Ovary (tissue), 9 donors: ENCODE results near the gene KCNAB2. TPM values are rescaled to one million over a fixed set of nuclear protein-coding genes. Genes with fewer than 3 reads are reported as not detected.

Experiments used
- DNase-seq, 5 donors: peaks; one replicate each; pipeline ENCODE4 v3.0.0-alpha.2; 2019 to 2020
- H3K27ac ChIP-seq, 2 donors: fragments of 200-600 bp; one replicate each; pipeline versions ENCODE4 v1.5.1 to v1.8.0; 2019 to 2022
- H3K27me3 ChIP-seq: fragments of 200-600 bp; one replicate; pipeline ENCODE4 v1.8.0; 2022
- H3K36me3 ChIP-seq: fragments of 200-600 bp; sonication (generic); one replicate; pipeline ENCODE4 v1.5.1; 2019
- H3K4me1 ChIP-seq: one replicate; pipeline ENCODE4 v1.8.1; 2013; ENCODE audit warnings: mild to moderate bottlenecking, moderate library complexity; ENCODE audit not compliant: insufficient read depth
- H3K4me3 ChIP-seq: fragments of 200-600 bp; sonication (generic); one replicate; pipeline ENCODE4 v1.5.1; 2017
- H3K9me3 ChIP-seq, 2 donors: fragments of 200-600 bp in 1 of 2; sonication (generic) in 1 of 2; one replicate each; pipeline versions ENCODE4 v1.5.1 to v1.8.1; 2013 to 2019; ENCODE audit warnings: mild to moderate bottlenecking in 1 of 2, moderate library complexity in 1 of 2
- CTCF ChIP-seq, 3 donors: fragments of 450-650 bp in 2 of 3; fragments of 200-600 bp in 1 of 3; IDR thresholded peaks; one replicate each; pipeline versions ENCODE4 v1.5.1 to v1.8.0; 2016 to 2022; ENCODE audit warnings: antibody characterized with exemption in 3 of 3, mild to moderate bottlenecking in 1 of 3
- EP300 ChIP-seq: sonication (generic); formaldehyde crosslinking; IDR thresholded peaks from one replicate; pipeline ENCODE4 v1.6.1; 2017; ENCODE audit warnings: antibody characterized with exemption
- POLR2A ChIP-seq: fragments of 450-650 bp; IDR thresholded peaks from one replicate; pipeline ENCODE4 v1.6.1; 2017; ENCODE audit warnings: antibody characterized with exemption, mild to moderate bottlenecking, moderate library complexity
- WGBS, 3 donors: extraction: QIAGEN DNeasy Blood & Tissue Kit in 1 of 3; methylation state at CpG; one replicate each; pipeline versions ENCODE4 v1.1.5 to v1.1.7; 2013 to 2017; 5-methylcytosine and 5-hydroxymethylcytosine counted together
- intact Hi-C, 4 donors: fragments of 100-400 bp; cut with DNase I; formaldehyde crosslinking; loops; one replicate each; pipeline versions ENCODE4 v1.11.0 to v1.15.1; 2022 to 2023
- polyA plus RNA-seq, 2 donors: library from polyadenylated mRNA; stranded (reverse); fragments of 200-250 nt in 1 of 2; fragments of 350-450 nt in 1 of 2; fragmentation: Illumina TruSeq in 1 of 2; extraction: RNeasy Lipid Tissue Mini Kit (QIAGEN cat#74804) in 1 of 2; gene quantifications; one replicate each; pipeline ENCODE4 v1.2.3, GENCODE V29; 2013 to 2014
- total RNA-seq, 7 donors: library from RNA; depleted of rRNA in 2 of 7; stranded (reverse); fragments of >200 nt in 2 of 7; fragmentation: NEBNext Ultra II Directional in 3 of 7; extraction: Animal tissue kit (Norgen Biotek cat#: 25700) in 3 of 7; gene quantifications; one replicate each; pipeline versions ENCODE4 v1.1.0 to v1.2.4, GENCODE V29; 2016 to 2023
- donor health status: DM: no; HTN: no; CAD: no; lungs with moderate emphysema.
- donor health status: DM: no; HTN: no; CAD: no.
- donor health status: Bipolar disorder and iron deficiency.
- donor health status: DM: yes; HTN: yes; CAD: no.
- donor health status: DM: no; HTN: no; CAD: no.
- donor health status: DM: yes; HTN: yes; CAD: no.

The KCNAB2 gene
- total and polyA plus RNA-seq, 9 donors: 2.9 to 18.3 (median 7.1) TPM

- 92 to 94% (median 93%) methylated on average over 26 to 28 of the region's 28 CpGs for WGBS, 3 donors
- H3K4me1 ChIP-seq: no peaks in the 10 kb centered on the region
Observed at GRCh38 chr1:6065093-6065858, 19.6 kb downstream of the KCNAB2 start.

GRCh38 chr1:6066680-6067079, 21.0 kb downstream of the KCNAB2 start:
- 75 to 82% (median 78%) methylated on average over 7 to 8 of the region's 8 CpGs for WGBS, 3 donors
- Histone ChIP-seq H3K36me3 (no peaks in the 10 kb centered on the region), H3K4me1 (peaks cover 2% of the 10 kb centered on the region), H3K4me3 (no peak overlapping the region), H3K27ac (no peak overlapping the region), H3K27me3 (no peaks in the 10 kb centered on the region), H3K9me3 (no peaks in the 10 kb centered on the region)
- no peak for DNase-seq
- intact Hi-C loops: loop anchor here in 1 of 4 donors (10.0 kb wide), 1 partner anchor 108 kb away; no protein-coding TSS in a partner anchor
- no peak for TF ChIP-seq CTCF (IDR thresholded peaks at IDR 0.05)
- TF ChIP-seq POLR2A: no peak
- TF ChIP-seq EP300: no peak

More at GRCh38 chr1:6065093-6065858, 19.6 kb downstream of the KCNAB2 start:
- Histone ChIP-seq H3K4me3 (no peak overlapping the region), H3K27me3 (no peaks in the 10 kb centered on the region), H3K9me3 (no peaks in the 10 kb centered on the region), H3K36me3 (no peaks in the 10 kb centered on the region), H3K27ac (no peak overlapping the region)
- intact Hi-C loops: loop anchor here in 1 of 4 donors (10.0 kb wide), 1 partner anchor 110 kb away; no protein-coding TSS in a partner anchor
- no peak for TF ChIP-seq CTCF (IDR thresholded peaks at IDR 0.05)
- TF ChIP-seq POLR2A: no peak
- no peak for TF ChIP-seq EP300
- no peak for DNase-seq

- intact Hi-C loops: loop anchor here in 1 of 4 donors (10.0 kb wide), 1 partner anchor 107 kb away; no protein-coding TSS in a partner anchor
- 88 to 94% (median 92%) methylated on average over 5 of the region's 5 CpGs for WGBS, 3 donors
- no peak for TF ChIP-seq EP300
- TF ChIP-seq CTCF (IDR thresholded peaks at IDR 0.05): no peak
- TF ChIP-seq POLR2A: no peak
- peaks cover 2% of the 10 kb centered on the region for H3K4me1 ChIP-seq
- H3K27me3 ChIP-seq: no peaks in the 10 kb centered on the region
- no peak for DNase-seq
- no peak overlapping the region for H3K27ac ChIP-seq
- no peak overlapping the region for H3K4me3 ChIP-seq
- H3K36me3 ChIP-seq: no peaks in the 10 kb centered on the region
- no peaks in the 10 kb centered on the region for H3K9me3 ChIP-seq
Observed at GRCh38 chr1:6068073-6068472, 22.4 kb downstream of the KCNAB2 start.

GRCh38 chr1:6068932-6069331, 23.2 kb downstream of the KCNAB2 start:
- Histone ChIP-seq H3K4me1 (peaks cover 2% of the 10 kb centered on the region), H3K27ac (no peak overlapping the region), H3K4me3 (no peak overlapping the region), H3K9me3 (no peaks in the 10 kb centered on the region), H3K27me3 (no peaks in the 10 kb centered on the region), H3K36me3 (no peaks in the 10 kb centered on the region)
- 84 to 91% (median 84%) methylated on average over 9 of the region's 9 CpGs for WGBS, 3 donors
- DNase-seq: no peak
- TF ChIP-seq EP300 (no peak), CTCF (IDR thresholded peaks at IDR 0.05) (no peak), POLR2A (no peak)
- intact Hi-C loops: loop anchor here in 1 of 4 donors (10.0 kb wide), 1 partner anchor 106 kb away; no protein-coding TSS in a partner anchor
